Upper lobe of right lung (tissue), 1 donor: ENCODE data around the gene C19orf85. TPM values are rescaled to one million over a fixed set of nuclear protein-coding genes. Genes with fewer than 3 reads are reported as not detected.

Experiments
- ATAC-seq: fragments of 200-7000 bp; cut with Tn5 transposase; one replicate; pipeline ENCODE4 v1.9.1; 2020; ENCODE audit warnings: mild to moderate bottlenecking, moderate library complexity
- DNase-seq: peaks from one replicate; pipeline ENCODE4 v3.0.0-alpha.2; 2020
- H3K27ac ChIP-seq: fragments of 200-600 bp; one replicate; pipeline ENCODE4 v1.8.0; 2022
- H3K27me3 ChIP-seq: fragments of 200-600 bp; one replicate; pipeline ENCODE4 v1.8.0; 2022; ENCODE audit warnings: mild to moderate bottlenecking
- H3K36me3 ChIP-seq: fragments of 200-600 bp; one replicate; pipeline ENCODE4 v1.8.0; 2022
- H3K4me1 ChIP-seq: fragments of 200-600 bp; one replicate; pipeline ENCODE4 v1.8.0; 2022
- H3K4me3 ChIP-seq: fragments of 200-600 bp; one replicate; pipeline ENCODE4 v1.8.0; 2022; ENCODE audit warnings: mild to moderate bottlenecking
- H3K9me3 ChIP-seq: fragments of 200-600 bp; one replicate; pipeline ENCODE4 v1.8.0; 2022
- intact Hi-C: fragments of 100-400 bp; cut with DNase I; formaldehyde crosslinking; loops from one replicate; pipeline ENCODE4 v1.11.0; 2022
- total RNA-seq: library from RNA; stranded (reverse); fragmentation: NEBNext Ultra II Directional; extraction: Animal tissue kit (Norgen Biotek cat#: 25700); gene quantifications from one replicate; pipeline ENCODE4 v1.2.1, GENCODE V29; 2021
- TF ChIP-seq, protein P1 (sequence below): fragments of 200-600 bp; IDR thresholded peaks from one replicate; pipeline ENCODE4 v1.8.0; 2022; ENCODE audit warnings: antibody characterized with exemption
- donor health status: DM: no; HTN: yes; CAD: no; lungs with severe emphysema.

Gene C19orf85
- total RNA-seq, 1 donor from 2014 or later, result not detected

DNA sequence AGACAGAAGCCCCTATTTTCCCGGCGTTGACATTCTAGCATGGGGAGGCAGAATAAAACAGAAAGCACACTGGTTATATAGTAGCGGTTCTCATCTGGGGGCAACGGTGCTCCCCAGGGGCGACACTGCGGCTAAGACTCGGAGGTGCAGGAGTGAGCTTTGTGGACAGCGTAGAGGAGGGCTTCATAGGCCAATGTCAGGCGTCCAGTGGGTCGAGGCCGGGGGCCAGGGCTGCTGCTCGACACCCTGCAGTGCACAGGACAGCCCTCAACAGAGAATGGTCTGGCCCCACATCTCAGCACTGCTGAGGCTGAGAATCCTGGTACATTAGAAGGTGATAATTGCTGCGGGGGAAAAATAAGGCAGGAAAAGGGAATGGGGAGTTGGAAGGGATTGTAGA is 13.4 kb upstream of the C19orf85 start:
- intact Hi-C loops, result no loop called here
- no peak for DNase-seq
- H3K4me1 ChIP-seq, result peaks cover 11% of the 10 kb centered on the region

DNA sequence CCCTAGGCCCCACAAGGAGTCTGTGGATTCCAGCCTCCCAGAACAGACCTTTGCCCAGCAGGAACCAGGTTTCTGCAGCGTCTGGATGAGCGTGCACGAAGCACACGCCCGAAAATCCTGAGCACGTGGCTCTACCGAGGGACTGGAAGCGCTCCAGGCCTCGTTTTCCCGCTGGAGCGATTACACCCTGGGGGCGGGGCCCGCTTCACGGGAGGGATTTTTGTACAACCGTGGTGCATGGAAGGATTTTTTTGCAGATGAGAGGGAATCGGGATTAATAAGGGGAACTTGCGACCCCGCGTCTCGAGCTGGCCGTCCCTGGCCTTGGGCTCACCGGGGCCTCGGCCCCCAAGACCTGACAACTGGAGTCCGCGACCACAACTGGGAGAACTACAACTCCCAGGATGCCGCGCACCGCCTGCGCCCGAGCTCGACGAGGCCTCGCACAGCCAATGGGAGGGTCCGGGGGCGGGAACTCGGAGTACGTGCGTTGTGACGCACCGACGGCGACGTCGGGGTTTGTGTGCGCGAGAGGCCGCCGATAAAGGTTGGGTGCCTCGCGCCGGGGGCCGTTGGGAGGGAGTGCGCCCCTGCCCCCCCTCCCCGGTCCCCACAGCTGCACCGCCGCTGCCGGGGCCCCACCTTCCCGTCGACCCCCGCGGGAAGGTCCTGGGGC is 11.7 kb upstream of the C19orf85 start, which contains the start of gene ZNF628:
TSS of gene ZNF628 (plus strand) at position 518 of the 676 bp plus-strand sequence. CDS start 3,294 bp downstream, outside the sequence.
- Histone ChIP-seq H3K27me3 (no peaks in the 10 kb centered on the region), H3K4me3 (peak within 1 kb of the TSS; percentile 69), H3K9me3 (no peaks in the 10 kb centered on the region), H3K4me1 (peaks cover 11% of the 10 kb centered on the region), H3K27ac (peak within 1 kb of the TSS; percentile 91), H3K36me3 (no peaks in the 10 kb centered on the region)
- peak; percentile 100 for DNase-seq
- intact Hi-C loops, result no loop called here
- TF ChIP-seq, protein P1, sequence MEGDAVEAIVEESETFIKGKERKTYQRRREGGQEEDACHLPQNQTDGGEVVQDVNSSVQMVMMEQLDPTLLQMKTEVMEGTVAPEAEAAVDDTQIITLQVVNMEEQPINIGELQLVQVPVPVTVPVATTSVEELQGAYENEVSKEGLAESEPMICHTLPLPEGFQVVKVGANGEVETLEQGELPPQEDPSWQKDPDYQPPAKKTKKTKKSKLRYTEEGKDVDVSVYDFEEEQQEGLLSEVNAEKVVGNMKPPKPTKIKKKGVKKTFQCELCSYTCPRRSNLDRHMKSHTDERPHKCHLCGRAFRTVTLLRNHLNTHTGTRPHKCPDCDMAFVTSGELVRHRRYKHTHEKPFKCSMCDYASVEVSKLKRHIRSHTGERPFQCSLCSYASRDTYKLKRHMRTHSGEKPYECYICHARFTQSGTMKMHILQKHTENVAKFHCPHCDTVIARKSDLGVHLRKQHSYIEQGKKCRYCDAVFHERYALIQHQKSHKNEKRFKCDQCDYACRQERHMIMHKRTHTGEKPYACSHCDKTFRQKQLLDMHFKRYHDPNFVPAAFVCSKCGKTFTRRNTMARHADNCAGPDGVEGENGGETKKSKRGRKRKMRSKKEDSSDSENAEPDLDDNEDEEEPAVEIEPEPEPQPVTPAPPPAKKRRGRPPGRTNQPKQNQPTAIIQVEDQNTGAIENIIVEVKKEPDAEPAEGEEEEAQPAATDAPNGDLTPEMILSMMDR, result no peak
- peak; percentile 97 for ATAC-seq

More for the DNA sequence above, 13.4 kb upstream of the C19orf85 start:
- ATAC-seq, result no peak
- Histone ChIP-seq H3K36me3 (peaks cover 5% of the 10 kb centered on the region), H3K9me3 (no peaks in the 10 kb centered on the region), H3K27ac (no peak overlapping the region), H3K4me3 (peak overlapping the region; percentile 69), H3K27me3 (no peaks in the 10 kb centered on the region)
- TF ChIP-seq, protein P1, result no peak

DNA sequence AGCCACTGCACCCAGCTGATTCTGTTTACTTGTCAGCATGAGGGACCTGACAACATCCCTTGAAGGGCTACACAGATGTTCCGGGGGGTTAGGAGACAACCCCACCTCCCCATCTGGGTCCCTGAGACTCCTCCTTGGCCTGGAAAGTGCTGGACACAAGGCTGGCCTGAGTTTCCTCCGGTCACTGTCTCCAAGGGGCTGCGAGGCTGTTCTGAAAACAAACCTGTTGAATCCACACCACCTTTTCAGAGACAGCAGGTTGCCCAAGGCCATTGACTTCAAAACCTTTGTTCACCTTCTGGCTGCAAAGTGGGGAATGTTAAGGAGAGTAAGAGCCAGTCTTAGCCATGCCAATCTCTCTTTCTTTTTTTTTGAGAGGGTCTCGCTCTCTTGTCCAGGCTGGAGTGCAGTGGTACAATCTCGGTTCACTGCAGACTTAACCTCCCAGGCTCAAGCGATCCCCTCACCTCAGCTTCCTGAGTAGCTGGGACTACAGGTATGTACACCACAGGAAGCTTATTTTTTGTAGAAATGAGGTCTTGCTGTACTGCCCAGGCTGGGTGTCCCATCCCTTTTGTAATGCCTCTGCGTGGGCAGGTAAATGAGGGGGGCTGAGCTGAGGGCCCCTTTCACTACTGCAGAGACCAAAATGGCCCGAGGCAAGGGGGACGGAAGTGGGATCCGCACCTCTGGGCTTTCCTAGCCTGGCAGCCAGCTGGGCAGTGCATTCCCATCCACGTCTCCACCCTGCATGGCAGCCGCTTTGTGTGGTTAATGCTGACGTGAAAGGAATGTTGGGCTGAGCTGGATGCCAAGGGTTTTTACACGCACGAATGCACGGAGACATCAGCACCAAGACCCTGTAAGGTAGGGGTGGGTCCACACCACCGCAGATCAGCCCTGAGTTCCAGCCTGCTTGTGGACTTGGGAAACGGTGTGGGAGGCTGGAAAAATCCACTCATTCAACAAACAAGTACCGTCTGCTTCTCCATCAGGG is 10.0 kb upstream of the C19orf85 start:
- Histone ChIP-seq H3K27me3 (no peaks in the 10 kb centered on the region), H3K36me3 (no peaks in the 10 kb centered on the region), H3K4me1 (peaks cover 11% of the 10 kb centered on the region), H3K27ac (no peak overlapping the region), H3K9me3 (no peaks in the 10 kb centered on the region), H3K4me3 (no peak overlapping the region)
- TF ChIP-seq, protein P1, result no peak
- intact Hi-C loops, result no loop called here
- ATAC-seq, result no peak
- DNase-seq, result no peak

DNA sequence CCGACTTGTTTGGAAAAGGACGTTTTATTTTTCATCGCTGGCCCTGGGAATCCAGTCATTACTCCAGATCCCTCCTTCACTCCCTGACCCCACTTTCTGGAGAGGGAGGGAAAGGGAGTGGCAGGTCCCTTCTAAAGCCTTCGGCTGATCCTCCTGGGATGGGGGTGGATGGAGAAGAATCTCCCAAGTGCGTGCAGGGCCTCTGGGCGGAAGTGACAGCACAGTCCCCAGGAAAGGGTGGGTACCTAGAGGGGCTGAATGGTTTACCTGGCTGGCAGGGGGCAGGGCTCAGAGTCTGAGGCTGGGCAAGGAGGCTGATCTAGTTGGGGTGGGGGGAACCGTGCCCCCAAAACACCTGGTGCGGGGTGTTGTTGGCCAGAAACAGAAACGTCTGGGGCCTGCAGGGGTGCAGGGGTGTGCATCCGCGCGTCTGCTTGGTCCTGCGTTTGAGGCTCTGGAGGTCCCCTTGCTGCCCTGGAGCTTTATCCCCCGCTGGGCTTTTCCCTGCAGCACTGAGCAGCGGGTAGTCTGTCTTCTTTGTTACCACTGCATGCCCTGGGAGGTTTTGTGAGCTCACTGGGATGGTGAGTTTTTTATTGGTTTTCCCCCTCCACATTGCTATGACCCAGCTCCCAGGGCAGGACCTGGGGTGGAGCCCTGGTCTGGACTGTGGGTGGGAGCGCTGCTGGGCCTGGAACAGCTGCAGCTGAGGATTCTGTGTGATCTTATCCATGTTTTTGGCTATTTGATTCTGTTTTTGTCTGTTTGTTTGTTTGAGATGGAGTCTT is 8.9 kb upstream of the C19orf85 start:
- intact Hi-C loops, result no loop called here
- H3K4me1 ChIP-seq, result peaks cover 11% of the 10 kb centered on the region
- H3K36me3 ChIP-seq, result no peaks in the 10 kb centered on the region
- no peak overlapping the region for H3K4me3 ChIP-seq
- H3K9me3 ChIP-seq, result no peaks in the 10 kb centered on the region
- H3K27me3 ChIP-seq, result no peaks in the 10 kb centered on the region
- DNase-seq (no peak), ATAC-seq (no peak)
- TF ChIP-seq, protein P1, result no peak
- no peak overlapping the region for H3K27ac ChIP-seq

DNA sequence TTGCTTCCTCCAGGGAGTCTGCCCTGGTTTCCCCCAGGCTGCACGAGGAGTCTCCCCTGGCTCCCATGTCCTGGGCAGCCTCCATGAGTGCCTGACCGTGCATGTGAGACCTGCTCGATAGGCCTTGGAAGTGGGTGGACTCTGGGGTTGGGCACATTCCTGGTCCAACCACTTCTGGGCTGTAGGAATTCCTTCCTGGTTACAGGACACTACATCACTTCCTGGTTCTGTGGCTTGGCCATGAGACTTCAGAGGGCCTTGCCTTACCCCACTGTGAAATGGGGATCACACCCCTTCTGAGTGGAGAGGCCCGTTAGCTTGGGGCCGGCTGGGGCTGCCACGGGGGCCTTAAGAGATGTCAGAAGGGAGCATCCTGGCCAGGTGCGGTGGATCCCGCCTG is 7.9 kb upstream of the C19orf85 start:
- intact Hi-C loops, result no loop called here
- no peak for DNase-seq
- peak; percentile 47 for ATAC-seq

More for the DNA sequence above, 7.9 kb upstream of the C19orf85 start:
- H3K27me3 ChIP-seq, result no peaks in the 10 kb centered on the region
- H3K9me3 ChIP-seq, result no peaks in the 10 kb centered on the region
- H3K4me1 ChIP-seq, result peaks cover 12% of the 10 kb centered on the region
- TF ChIP-seq, protein P1, result no peak
- no peak overlapping the region for H3K27ac ChIP-seq
- no peaks in the 10 kb centered on the region for H3K36me3 ChIP-seq
- H3K4me3 ChIP-seq, result no peak overlapping the region
